Spleen (tissue), 7 donors: Measurements from ENCODE around the gene BTBD1.

Experiments
- POLR2A ChIP-seq, 3 donors: fragments of 450-650 bp; IDR thresholded peaks; one replicate each; pipeline ENCODE4 v1.5.1; 2017; ENCODE audit warnings: antibody characterized with exemption in 3 of 3, mild to moderate bottlenecking in 1 of 3
- POLR2AphosphoS5 ChIP-seq, 3 donors: sonication (generic); formaldehyde crosslinking; IDR thresholded peaks; one replicate each; pipeline ENCODE4 v1.5.1; 2017; ENCODE audit warnings: antibody characterized with exemption in 3 of 3
- TF ChIP-seq, protein P1 (sequence below), 11 experiments: fragments of 200-600 bp in 7 of 11; fragments of 450-650 bp in 4 of 11; sonication (generic) in 4 of 11; IDR thresholded peaks in 8 of 11; conservative IDR thresholded peaks in 3 of 11; 1 replicate in 7 of 11; 2 replicates in 4 of 11; pipeline versions ENCODE4 v1.4.0 to v1.8.0; 2016 to 2021; ENCODE audit warnings: antibody characterized with exemption in 11 of 11, inconsistent platforms in 4 of 11, mild to moderate bottlenecking in 1 of 11
- donor health status: DM: no; HTN: no; CAD: no; lungs with moderate emphysema.
- donor health status: DM: no; HTN: no; CAD: no.
- donor health status: DM: no; HTN: no; CAD: no.

- TF ChIP-seq, protein P1, sequence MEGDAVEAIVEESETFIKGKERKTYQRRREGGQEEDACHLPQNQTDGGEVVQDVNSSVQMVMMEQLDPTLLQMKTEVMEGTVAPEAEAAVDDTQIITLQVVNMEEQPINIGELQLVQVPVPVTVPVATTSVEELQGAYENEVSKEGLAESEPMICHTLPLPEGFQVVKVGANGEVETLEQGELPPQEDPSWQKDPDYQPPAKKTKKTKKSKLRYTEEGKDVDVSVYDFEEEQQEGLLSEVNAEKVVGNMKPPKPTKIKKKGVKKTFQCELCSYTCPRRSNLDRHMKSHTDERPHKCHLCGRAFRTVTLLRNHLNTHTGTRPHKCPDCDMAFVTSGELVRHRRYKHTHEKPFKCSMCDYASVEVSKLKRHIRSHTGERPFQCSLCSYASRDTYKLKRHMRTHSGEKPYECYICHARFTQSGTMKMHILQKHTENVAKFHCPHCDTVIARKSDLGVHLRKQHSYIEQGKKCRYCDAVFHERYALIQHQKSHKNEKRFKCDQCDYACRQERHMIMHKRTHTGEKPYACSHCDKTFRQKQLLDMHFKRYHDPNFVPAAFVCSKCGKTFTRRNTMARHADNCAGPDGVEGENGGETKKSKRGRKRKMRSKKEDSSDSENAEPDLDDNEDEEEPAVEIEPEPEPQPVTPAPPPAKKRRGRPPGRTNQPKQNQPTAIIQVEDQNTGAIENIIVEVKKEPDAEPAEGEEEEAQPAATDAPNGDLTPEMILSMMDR (IDR thresholded peaks at IDR 0.05 in 8 of 11, conservative IDR thresholded peaks at IDR 0.05 in 3 of 11), result no peak
- no peak for TF ChIP-seq POLR2A (IDR thresholded peaks at IDR 0.05)
- no peak for TF ChIP-seq POLR2AphosphoS5 (IDR thresholded peaks at IDR 0.05)
Observed at GRCh38 chr15:83082730-83083386, 15.8 kb upstream of the BTBD1 start.
